HEK293 (cell line): Measurements from ENCODE around the gene KHSRP.

Experiments used
- CTCF ChIP-seq: fragments of 450-650 bp; formaldehyde crosslinking; IDR thresholded peaks from 2 replicates; pipeline ENCODE4 v1.5.1; 2016; ENCODE audit warnings: missing biosample characterization, missing genetic modification characterization
- HOXA7 ChIP-seq: sonication (generic); formaldehyde crosslinking; IDR thresholded peaks from 2 replicates; pipeline ENCODE4 v1.8.1; 2022; ENCODE audit warnings: missing genetic modification reagents, borderline replicate concordance
- KLF1 ChIP-seq: fragments of 450-650 bp; formaldehyde crosslinking; IDR thresholded peaks from 2 replicates; pipeline ENCODE4 v1.5.1; 2016; ENCODE audit warnings: missing biosample characterization, missing genetic modification characterization
- TSHZ1 ChIP-seq: fragments of 450-650 bp; formaldehyde crosslinking; IDR thresholded peaks from 2 replicates; pipeline ENCODE4 v1.5.1; 2016; ENCODE audit warnings: missing biosample characterization, missing genetic modification characterization, borderline replicate concordance
- ZNF23 ChIP-seq: fragments of 450-650 bp; formaldehyde crosslinking; IDR thresholded peaks from 2 replicates; pipeline ENCODE4 v1.5.1; 2016; ENCODE audit warnings: missing biosample characterization, missing genetic modification characterization, borderline replicate concordance
- ZNF416 ChIP-seq: fragments of 450-650 bp; formaldehyde crosslinking; IDR thresholded peaks from 2 replicates; pipeline ENCODE4 v1.5.1; 2016; ENCODE audit warnings: missing biosample characterization, missing genetic modification characterization
- ZNF670 ChIP-seq: fragments of 450-650 bp; formaldehyde crosslinking; IDR thresholded peaks from 2 replicates; pipeline ENCODE4 v1.5.1; 2016; ENCODE audit warnings: missing biosample characterization, missing genetic modification characterization, low read depth

GRCh38 chr19:6417713-6418561 is 6.7 kb downstream of the KHSRP start:
- TF ChIP-seq ZNF670, result no peak
- TF ChIP-seq CTCF (tag by site-specific recombination), result peak; percentile 84
- no peak for TF ChIP-seq ZNF416 (tag by site-specific recombination)
- no peak for TF ChIP-seq KLF1
- TF ChIP-seq TSHZ1 (tag by site-specific recombination), result no peak
- TF ChIP-seq HOXA7, result no peak
- TF ChIP-seq ZNF23 (tag by site-specific recombination), result no peak
